ENCODE results near the gene ZIC4.

DNA sequence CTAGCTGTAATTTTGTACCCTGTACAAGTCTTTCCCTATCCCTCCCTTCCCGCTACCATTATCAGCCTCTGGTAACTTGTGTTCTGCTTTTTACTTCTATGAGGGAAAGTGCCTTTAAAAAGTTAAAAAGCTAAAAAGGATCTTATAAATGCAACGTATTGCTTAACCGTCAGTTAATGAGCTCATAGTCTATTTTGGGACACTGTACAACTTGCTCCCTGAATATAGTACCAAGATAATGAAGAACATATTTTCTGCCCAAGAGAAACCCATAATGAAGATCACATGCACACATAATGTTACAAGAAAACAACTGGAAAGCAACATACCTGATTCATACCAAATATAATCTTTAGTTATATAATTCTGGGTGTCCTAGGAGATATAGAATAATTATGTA is 25.4 kb upstream of the ZIC4 start:
- TF ChIP-seq, protein P1, sequence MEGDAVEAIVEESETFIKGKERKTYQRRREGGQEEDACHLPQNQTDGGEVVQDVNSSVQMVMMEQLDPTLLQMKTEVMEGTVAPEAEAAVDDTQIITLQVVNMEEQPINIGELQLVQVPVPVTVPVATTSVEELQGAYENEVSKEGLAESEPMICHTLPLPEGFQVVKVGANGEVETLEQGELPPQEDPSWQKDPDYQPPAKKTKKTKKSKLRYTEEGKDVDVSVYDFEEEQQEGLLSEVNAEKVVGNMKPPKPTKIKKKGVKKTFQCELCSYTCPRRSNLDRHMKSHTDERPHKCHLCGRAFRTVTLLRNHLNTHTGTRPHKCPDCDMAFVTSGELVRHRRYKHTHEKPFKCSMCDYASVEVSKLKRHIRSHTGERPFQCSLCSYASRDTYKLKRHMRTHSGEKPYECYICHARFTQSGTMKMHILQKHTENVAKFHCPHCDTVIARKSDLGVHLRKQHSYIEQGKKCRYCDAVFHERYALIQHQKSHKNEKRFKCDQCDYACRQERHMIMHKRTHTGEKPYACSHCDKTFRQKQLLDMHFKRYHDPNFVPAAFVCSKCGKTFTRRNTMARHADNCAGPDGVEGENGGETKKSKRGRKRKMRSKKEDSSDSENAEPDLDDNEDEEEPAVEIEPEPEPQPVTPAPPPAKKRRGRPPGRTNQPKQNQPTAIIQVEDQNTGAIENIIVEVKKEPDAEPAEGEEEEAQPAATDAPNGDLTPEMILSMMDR (IDR thresholded peaks at IDR 0.05 in 4 of 5, conservative IDR thresholded peaks at IDR 0.05 in 1 of 5), result no peak
- TF ChIP-seq POLR2A (IDR thresholded peaks at IDR 0.05), result no peak
